GM13976 (cell line): Measurements from ENCODE around the gene HIKESHI.
"Not testable (repeated sequence)": the region's sequence is repeated elsewhere in the genome, so short reads cannot be mapped to it uniquely, and the experiment has no call there.

Experiments
- DNase-seq: peaks from one replicate; pipeline ENCODE4 v3.0.0; 2012; ENCODE audit warnings: low spot score
- CTCF ChIP-seq: IDR thresholded peaks from 2 replicates; pipeline ENCODE4 v1.5.1; 2012; ENCODE audit warnings: borderline replicate concordance, mild to moderate bottlenecking; ENCODE audit not compliant: insufficient read depth; ENCODE audit errors: extremely low read depth, missing control alignments, control extremely low read depth
- in situ Hi-C: fragments of 300-500 bp; cut with MboI; formaldehyde crosslinking; loops from one replicate; pipeline ENCODE4 v1.12.0; 2022; ENCODE audit warnings: low sequenced_read_pairs, mixed read lengths, inconsistent platforms; ENCODE audit not compliant: unreplicated experiment

HIKESHI gene

GRCh38 chr11:86275493-86276370 lies 26.3 kb upstream of the HIKESHI start:
- in situ Hi-C loops: no loop called here
- no peak for TF ChIP-seq CTCF
- DNase-seq: no peak

GRCh38 chr11:86277741-86278140 lies 24.3 kb upstream of the HIKESHI start:
- no peak for DNase-seq
- in situ Hi-C loops: no loop called here
- no peak for TF ChIP-seq CTCF

GRCh38 chr11:86278226-86278625 lies 23.8 kb upstream of the HIKESHI start:
- no peak for TF ChIP-seq CTCF
- no peak for DNase-seq
- in situ Hi-C loops: no loop called here

GRCh38 chr11:86279747-86280146 lies 22.3 kb upstream of the HIKESHI start:
- DNase-seq: no peak
- no peak for TF ChIP-seq CTCF
- in situ Hi-C loops: no loop called here

- no peak for TF ChIP-seq CTCF
- no peak for DNase-seq
- in situ Hi-C loops: no loop called here
Measured at GRCh38 chr11:86287468-86287796, 14.6 kb upstream of the HIKESHI start.

- DNase-seq: no peak
- no peak for TF ChIP-seq CTCF
- in situ Hi-C loops: no loop called here
Measured at GRCh38 chr11:86288776-86289507, 13.1 kb upstream of the HIKESHI start.

GRCh38 chr11:86289508-86290280 lies 12.3 kb upstream of the HIKESHI start:
- DNase-seq, in situ Hi-C loops: not testable (repeated sequence)
